ENCODE measurements around the gene DCAF7.

DCAF7 gene

GRCh38 chr17:63546308-63547082, 3.8 kb upstream of the DCAF7 start:
- DNase-seq = no peak

GRCh38 chr17:63547083-63547523, 3.2 kb upstream of the DCAF7 start:
- DNase-seq = no peak

GRCh38 chr17:63549289-63549945, 860 bp upstream of the DCAF7 start:
- no peak for DNase-seq

- no peak for DNase-seq
Observed at GRCh38 chr17:63550817-63551639, 751 bp downstream of the DCAF7 start.

- DNase-seq = no peak
Observed at GRCh38 chr17:63552211-63552610, 1.9 kb downstream of the DCAF7 start.

- no peak for DNase-seq
Observed at GRCh38 chr17:63555500-63556156, 5.4 kb downstream of the DCAF7 start.

GRCh38 chr17:63557416-63557815, 7.1 kb downstream of the DCAF7 start:
- DNase-seq = no peak

- DNase-seq = no peak
Observed at GRCh38 chr17:63558441-63558840, 8.2 kb downstream of the DCAF7 start.

DNA sequence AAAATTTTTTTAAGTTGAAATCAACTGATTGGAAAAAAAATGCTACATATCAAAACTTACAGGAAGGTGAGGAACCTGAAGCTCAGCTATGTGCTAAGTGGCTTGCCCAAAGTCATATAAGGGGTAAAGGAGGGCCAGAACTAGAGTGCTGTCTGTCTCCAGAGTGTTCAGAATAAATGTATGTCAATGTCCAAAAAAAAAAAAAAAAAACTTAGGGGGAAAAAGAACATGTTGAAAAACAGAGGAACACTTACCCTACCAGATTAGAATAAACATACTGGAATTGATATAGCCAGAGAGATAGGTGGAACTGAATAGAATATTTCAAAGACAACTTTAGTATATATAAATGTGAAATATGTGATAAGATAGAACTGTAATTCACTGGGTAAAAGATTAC, 11.5 kb downstream of the DCAF7 start:
- DNase-seq = no peak

DNA sequence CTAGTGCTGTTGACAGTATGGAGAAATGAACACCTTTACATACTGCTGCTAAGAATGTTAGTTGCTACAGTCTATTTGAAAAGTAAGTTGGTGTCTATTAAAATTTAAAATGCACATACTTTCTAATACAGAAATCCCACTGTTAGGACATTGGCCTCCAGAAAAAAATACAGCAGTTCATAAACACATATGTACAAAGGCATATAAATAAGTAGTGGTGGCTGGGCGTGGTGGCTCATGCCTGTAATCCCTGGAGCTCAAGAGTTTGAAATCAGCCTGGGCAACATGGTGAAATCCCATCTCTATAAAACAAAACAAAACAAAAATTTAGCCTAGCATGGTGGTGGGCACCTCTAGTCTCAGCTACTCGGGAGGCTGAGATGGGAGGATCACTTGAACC, 13.1 kb downstream of the DCAF7 start:
- no peak for DNase-seq

GRCh38 chr17:63564562-63564961, 14.3 kb downstream of the DCAF7 start:
- DNase-seq = no peak

- DNase-seq = no peak
Observed at GRCh38 chr17:63567229-63567628, 17.0 kb downstream of the DCAF7 start.

DNA sequence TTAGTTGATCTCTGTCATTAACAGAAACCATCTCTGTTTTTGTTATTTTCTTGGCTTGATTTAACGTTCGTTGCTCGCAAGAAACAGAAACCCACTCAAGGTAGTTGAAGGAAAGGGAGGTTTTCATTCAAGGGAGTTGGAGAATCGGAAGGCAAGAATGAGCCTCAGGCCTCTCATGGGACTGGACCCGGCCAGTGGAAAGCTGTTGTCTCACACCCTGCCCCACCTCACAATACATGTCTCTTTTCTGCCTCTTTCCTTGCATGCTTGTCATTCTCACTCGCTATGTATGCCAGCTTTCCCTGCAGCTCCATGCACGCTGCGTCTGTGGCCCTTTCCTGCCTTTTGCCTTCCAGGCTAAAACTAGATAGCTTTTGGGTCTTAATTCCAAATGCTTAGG, 18.3 kb downstream of the DCAF7 start:
- no peak for DNase-seq

DNA sequence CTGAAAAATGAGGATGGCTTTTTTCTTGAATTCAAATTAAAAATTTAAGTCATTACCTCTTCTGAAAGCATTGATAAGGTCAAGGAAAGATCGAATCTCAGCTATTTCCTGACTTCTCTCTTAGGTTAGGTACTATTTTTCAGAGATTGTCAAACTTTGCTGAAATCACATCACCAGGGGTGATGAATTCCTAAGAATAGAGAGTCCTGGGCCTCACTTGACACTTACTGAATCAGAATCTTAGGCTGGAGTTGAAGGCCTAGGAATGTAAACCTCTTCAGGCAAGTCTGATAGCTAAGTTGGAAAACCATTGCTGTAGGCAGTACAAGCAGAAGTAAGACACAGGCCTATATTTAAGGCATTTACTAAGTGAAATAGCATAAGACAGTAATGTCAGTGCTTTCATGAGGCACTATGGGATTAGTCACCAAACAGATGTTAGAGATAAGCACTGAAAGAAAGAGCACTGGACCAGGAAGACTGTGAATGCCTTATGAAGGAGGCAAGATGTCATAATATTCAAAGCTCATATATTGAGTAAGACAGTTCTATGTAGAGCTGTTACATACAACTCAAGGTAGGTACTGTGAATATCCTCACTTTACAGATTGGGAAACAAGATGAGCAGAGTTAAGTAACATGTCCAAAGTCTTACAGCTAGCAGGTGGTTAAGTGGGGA, 21.5 kb downstream of the DCAF7 start:
- DNase-seq = no peak

GRCh38 chr17:63573634-63574033, 23.4 kb downstream of the DCAF7 start:
- DNase-seq = no peak

DNA sequence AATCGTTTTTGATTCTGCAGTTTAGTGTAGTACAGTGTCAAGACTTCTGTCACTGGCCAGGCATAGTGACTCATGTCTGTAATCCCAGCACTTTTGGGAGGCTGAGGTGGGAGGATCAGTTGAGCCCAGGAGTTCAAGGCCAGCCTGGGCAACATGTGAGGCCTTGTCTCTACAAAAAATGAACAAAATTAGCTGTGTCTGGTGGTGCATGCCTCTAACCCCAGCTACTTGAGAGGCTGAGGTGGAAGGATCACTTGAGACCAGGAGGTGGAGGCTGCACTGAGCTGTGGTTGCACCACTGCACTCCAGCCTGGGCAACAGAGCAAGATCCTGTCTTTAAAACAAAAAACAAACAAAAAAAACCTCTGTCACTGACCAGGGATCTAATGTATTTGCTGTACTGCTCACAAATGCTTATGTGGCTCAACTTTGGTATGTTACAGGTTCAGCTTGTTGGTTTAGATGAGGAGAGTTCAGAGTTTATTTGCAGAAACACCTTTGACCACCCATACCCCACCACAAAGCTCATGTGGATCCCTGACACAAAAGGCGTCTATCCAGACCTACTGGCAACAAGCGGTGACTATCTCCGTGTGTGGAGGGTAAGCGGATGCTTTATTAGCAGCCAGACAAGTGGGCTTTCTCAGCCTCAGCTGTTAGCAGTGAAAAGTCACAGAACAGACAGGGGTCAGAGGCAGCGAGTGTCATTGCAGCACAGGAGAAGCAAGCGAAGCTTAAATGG, 27.9 kb downstream of the DCAF7 start:
- DNase-seq = no peak

DNA sequence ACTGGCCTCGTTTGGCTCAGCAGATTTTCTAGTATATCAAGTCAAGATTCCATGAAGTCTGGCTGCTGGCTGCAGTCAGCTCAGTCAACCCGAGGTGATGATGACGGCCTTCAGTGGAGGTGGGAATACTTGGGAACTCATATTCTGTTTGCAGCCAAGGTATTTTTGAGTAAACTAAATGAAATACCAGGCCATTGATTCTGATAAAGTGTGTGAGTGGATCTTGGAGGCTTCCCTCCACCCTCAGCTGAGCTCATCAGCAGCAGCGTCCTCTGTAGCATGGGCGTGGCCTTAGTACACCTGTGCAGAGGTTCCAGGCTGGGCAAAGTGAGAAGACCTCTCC, 28.5 kb downstream of the DCAF7 start:
- no peak for DNase-seq

DNA sequence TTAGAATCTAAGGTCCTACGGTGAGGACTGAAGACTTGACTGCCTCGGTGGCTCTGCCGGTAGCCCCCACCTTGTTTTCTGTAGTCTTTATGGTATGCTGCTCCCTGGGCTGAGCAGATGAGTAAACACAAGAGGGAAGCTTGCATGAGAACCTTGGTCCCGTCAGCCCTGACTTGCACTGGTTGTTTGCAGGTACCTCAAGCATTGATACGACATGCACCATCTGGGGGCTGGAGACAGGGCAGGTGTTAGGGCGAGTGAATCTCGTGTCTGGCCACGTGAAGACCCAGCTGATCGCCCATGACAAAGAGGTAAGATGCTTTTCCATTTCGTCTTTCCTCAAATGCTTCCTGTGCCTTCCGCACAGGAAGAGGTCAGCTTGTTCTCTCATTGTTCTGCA, 29.4 kb downstream of the DCAF7 start:
- DNase-seq = no peak

GRCh38 chr17:63587770-63588169, 37.5 kb downstream of the DCAF7 start:
- no peak for DNase-seq

DNA sequence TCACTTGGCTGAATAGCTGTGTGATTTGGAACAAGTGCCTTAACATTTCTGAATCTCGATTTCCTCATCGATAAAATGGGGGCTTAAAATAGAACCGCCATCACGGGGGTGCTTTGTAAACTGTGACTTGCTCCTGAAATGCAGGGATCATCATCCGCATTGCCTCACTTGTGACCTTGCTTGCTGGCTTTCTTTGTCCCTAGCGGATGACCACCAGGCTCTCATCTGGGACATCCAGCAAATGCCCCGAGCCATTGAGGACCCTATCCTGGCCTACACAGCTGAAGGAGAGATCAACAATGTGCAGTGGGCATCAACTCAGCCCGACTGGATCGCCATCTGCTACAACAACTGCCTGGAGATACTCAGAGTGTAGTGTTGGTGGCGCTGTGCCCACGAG, 38.5 kb downstream of the DCAF7 start:
- DNase-seq = no peak

GRCh38 chr17:63589646-63590045, 39.4 kb downstream of the DCAF7 start:
- no peak for DNase-seq

- DNase-seq = no peak
Observed at GRCh38 chr17:63592797-63593196, 42.5 kb downstream of the DCAF7 start.

All from cortex of kidney (tissue), 1 donor.